ENCODE measurements around the gene TMEM54.

DNA sequence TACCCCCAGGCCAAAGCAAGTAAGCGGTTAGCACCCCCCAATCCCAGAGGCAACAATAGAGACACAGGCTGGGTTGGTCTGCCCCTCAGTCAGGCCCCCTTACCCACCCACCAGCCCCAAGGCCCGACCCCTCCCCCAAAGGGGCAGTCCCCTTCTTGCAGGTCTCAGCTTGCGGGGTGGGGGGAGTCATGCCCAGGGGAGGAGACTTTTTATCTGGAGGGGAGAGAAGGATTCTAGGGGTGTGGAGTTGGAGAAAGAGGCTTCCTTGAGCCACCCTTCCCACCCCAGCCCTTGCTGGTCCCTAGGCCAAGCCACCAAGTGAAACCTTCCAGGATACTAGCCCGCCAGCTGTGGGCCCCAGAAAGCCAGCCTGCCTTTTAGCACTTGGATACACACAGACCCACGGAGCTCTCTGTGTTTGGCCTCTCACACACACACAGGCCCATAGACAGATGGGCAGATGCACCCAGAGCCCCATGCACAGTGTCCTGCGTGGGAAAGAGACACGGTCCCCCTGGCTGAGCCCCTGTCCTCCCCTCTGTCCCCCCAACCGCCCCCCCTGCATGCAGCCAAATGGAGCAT is 7.1 kb downstream of the TMEM54 start:
- TF ChIP-seq, protein P1, sequence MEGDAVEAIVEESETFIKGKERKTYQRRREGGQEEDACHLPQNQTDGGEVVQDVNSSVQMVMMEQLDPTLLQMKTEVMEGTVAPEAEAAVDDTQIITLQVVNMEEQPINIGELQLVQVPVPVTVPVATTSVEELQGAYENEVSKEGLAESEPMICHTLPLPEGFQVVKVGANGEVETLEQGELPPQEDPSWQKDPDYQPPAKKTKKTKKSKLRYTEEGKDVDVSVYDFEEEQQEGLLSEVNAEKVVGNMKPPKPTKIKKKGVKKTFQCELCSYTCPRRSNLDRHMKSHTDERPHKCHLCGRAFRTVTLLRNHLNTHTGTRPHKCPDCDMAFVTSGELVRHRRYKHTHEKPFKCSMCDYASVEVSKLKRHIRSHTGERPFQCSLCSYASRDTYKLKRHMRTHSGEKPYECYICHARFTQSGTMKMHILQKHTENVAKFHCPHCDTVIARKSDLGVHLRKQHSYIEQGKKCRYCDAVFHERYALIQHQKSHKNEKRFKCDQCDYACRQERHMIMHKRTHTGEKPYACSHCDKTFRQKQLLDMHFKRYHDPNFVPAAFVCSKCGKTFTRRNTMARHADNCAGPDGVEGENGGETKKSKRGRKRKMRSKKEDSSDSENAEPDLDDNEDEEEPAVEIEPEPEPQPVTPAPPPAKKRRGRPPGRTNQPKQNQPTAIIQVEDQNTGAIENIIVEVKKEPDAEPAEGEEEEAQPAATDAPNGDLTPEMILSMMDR (IDR thresholded peaks at IDR 0.05), result no peak
- no peak for TF ChIP-seq POLR2A (IDR thresholded peaks at IDR 0.05)
